Pancreas (tissue), 10 donors: ENCODE measurements around the gene LRMDA. TPM values are rescaled to one million over a fixed set of nuclear protein-coding genes. Genes with fewer than 3 reads are reported as not detected.
A peak's percentile ranks its signal among the peaks of the same experiment; 100 is the strongest.

Experiments
- ATAC-seq, 4 donors: fragments of 200-7000 bp; cut with Tn5 transposase; one replicate each; pipeline versions ENCODE4 v1.8.0 to v1.9.1; 2020; ENCODE audit warnings: mild to moderate bottlenecking in 4 of 4, moderate library complexity in 4 of 4
- DNase-seq, 6 donors: peaks; one replicate each; pipeline ENCODE4 v3.0.0-alpha.2; 2020
- FAIRE-seq: peaks from 2 replicates; lab custom pipeline; 2012; peaks lifted over from hg19 to GRCh38; lab: Jason Lieb, UNC
- H3K27ac ChIP-seq, 4 donors: fragments of 200-600 bp; sonication (generic); 1 replicate in 3 of 4; 2 replicates in 1 of 4; pipeline versions ENCODE4 v1.5.0 to v1.8.0; 2020
- H3K27me3 ChIP-seq, 4 donors: fragments of 200-600 bp; one replicate each; pipeline ENCODE4 v1.8.0; 2021
- H3K36me3 ChIP-seq, 3 donors: fragments of 200-600 bp; sonication (generic) in 1 of 3; one replicate each; pipeline versions ENCODE4 v1.5.0 to v1.8.0; 2020 to 2021
- H3K4me1 ChIP-seq, 3 donors: fragments of 200-600 bp; one replicate each; pipeline ENCODE4 v1.8.0; 2021
- H3K4me3 ChIP-seq, 4 donors: fragments of 200-600 bp; sonication (generic) in 2 of 4; one replicate each; pipeline versions ENCODE4 v1.5.0 to v1.8.0; 2020 to 2021
- H3K9me3 ChIP-seq, 4 donors: fragments of 200-600 bp; one replicate each; pipeline ENCODE4 v1.8.0; 2021
- CTCF ChIP-seq, 4 donors: fragments of 200-600 bp; sonication (generic) in 3 of 4; IDR thresholded peaks; one replicate each; pipeline versions ENCODE4 v1.5.0 to v1.8.0; 2021; ENCODE audit warnings: antibody characterized with exemption in 4 of 4
- WGBS, 2 donors: extraction: QIAGEN DNeasy Blood & Tissue Kit; methylation state at CpG; one replicate each; pipeline ENCODE4 v1.1.7; 2013; 5-methylcytosine and 5-hydroxymethylcytosine counted together
- intact Hi-C, 3 donors: fragments of 100-400 bp; cut with DNase I; formaldehyde crosslinking; loops; one replicate each; pipeline versions ENCODE4 v1.11.1 to v1.14.2; 2022
- polyA plus RNA-seq, 2 donors: library from polyadenylated mRNA; stranded (reverse); fragments of 200-250 nt; gene quantifications; one replicate each; pipeline ENCODE4 v1.2.3, GENCODE V29; 2013
- total RNA-seq, 6 donors: library from RNA; stranded (reverse); fragmentation: NEBNext Ultra II Directional in 4 of 6; extraction: Animal tissue kit (Norgen Biotek cat#: 25700) in 4 of 6; gene quantifications; one replicate each; pipeline versions ENCODE4 v1.2.1 to v1.2.4, GENCODE V29; 2021 to 2023
- donor health status: healthy with polysubstance abuse.
- donor health status: DM: no; HTN: no; CAD: no; lungs with moderate emphysema.
- donor health status: DM: no; HTN: no; CAD: no.
- donor health status: control.
- donor health status: control.
- donor health status: Bipolar disorder and iron deficiency.
- donor health status: DM: yes; HTN: yes; CAD: no.
- donor health status: DM: no; HTN: no; CAD: no.
- donor health status: DM: no; HTN: no; CAD: no.
- donor health status: DM: yes; HTN: yes; CAD: no.

The LRMDA gene
- total and polyA plus RNA-seq, 8 donors = 4.6 to 21.2 (median 13.4) TPM

DNA sequence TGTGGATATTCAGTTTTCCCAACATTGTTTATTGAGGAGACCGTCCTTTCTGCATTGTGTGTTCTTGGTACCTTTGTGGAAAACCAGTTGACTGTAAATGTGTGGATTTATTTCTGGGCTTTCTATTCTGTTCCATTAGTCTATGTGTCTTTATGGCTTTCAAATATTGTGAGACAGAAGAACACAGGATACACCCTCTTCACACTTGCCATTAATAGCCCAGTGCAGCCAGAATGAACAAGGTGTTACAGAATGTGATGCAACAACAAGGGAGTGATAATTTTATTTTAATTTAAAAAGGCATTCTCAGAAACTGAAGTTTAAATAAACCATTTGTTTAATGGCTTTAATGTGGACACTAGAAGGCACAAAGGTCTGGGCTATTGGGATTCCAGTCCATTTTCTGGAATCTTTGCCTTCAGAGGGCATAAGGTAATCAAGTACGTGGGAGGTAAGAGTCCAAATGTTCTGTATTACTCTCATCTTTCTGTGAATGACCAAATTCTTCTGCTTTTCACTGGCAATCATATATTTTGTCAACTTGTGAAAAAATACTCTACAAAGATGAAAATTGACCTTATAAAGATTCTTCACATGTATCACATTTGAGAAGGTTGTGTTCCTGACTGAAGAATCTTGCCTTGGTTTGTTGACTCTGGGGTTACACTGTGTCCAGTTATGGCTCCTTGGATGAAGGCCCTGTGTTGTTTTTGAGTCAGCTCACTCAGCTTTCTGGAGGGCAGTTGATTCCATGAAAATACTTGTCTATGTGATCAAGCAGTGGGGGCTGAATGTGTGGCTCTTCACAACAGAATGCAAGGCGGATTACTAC is 962.7 kb downstream of the LRMDA start:
- ATAC-seq (peak in 1 of 4 donors; percentile 46), FAIRE-seq (no peak), DNase-seq (no peak)
- H3K27ac ChIP-seq = no peak overlapping the region
- WGBS, 2 donors = 96 to 97% methylated on average over 3 of the region's 3 CpGs
- no peaks in the 10 kb centered on the region for H3K36me3 ChIP-seq
- intact Hi-C loops = no loop called here
- TF ChIP-seq CTCF (IDR thresholded peaks at IDR 0.05) = no peak
- H3K4me1 ChIP-seq = peaks cover 5 to 10% (median 6%) of the 10 kb centered on the region in 3 donors
- H3K4me3 ChIP-seq = no peak overlapping the region
- no peaks in the 10 kb centered on the region for H3K27me3 ChIP-seq
- H3K9me3 ChIP-seq = no peaks in the 10 kb centered on the region

DNA sequence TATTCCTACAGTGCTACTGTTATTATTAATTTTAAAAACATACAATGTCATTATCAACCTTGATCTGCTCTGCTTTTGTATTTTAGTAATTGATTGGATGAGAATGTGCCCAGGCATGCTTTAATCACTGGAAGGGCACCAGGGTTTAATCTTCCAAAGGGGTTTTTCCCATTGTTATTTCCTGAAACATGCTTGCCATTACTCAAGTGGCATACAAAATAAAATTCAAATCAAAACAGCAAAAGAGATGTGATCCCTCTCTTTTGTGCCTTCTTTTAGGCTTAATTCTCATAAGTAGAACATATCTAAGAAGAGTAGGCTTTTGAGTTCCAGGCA is 963.3 kb downstream of the LRMDA start:
- Histone ChIP-seq H3K9me3 (no peaks in the 10 kb centered on the region), H3K4me1 (peaks cover 5 to 10% (median 6%) of the 10 kb centered on the region in 3 donors), H3K27me3 (no peaks in the 10 kb centered on the region), H3K36me3 (no peaks in the 10 kb centered on the region), H3K4me3 (no peak overlapping the region), H3K27ac (no peak overlapping the region)
- intact Hi-C loops = no loop called here
- DNase-seq (no peak), ATAC-seq (peak in 2 of 4 donors; percentile 43 to 73), FAIRE-seq (no peak)
- TF ChIP-seq CTCF (IDR thresholded peaks at IDR 0.05) = no peak

GRCh38 chr10:76395251-76395650 is 963.8 kb downstream of the LRMDA start:
- no peak for ATAC-seq
- FAIRE-seq = no peak
- 97 to 100% methylated on average over 1 of the region's 1 CpG for WGBS, 2 donors
- Histone ChIP-seq H3K27me3 (no peaks in the 10 kb centered on the region), H3K36me3 (no peaks in the 10 kb centered on the region), H3K9me3 (no peaks in the 10 kb centered on the region), H3K4me1 (peaks cover 5 to 10% (median 6%) of the 10 kb centered on the region in 3 donors), H3K4me3 (no peak overlapping the region), H3K27ac (no peak overlapping the region)
- intact Hi-C loops = no loop called here
- DNase-seq = no peak
- no peak for TF ChIP-seq CTCF (IDR thresholded peaks at IDR 0.05)

DNA sequence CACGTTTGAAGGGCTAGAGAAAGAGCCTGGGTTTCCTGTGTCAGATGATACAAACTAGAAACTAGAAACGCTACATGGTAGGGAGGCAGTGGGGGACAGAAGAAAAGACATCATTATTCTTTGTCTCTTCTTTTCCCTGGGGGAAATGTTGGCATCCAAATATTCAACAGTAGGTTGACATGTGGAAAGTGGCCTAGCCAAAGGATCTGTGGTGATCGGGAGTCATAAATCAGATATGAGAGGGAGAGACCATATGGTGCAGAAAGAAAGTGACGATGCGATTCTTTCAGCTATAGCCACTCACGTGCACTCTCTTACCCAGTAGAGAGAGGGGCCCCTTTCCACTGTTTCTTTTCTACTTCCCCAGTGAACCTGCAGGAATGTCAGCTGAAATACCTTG is 964.7 kb downstream of the LRMDA start:
- ATAC-seq = no peak
- no peak for DNase-seq
- intact Hi-C loops = no loop called here
- Histone ChIP-seq H3K27me3 (no peaks in the 10 kb centered on the region), H3K4me3 (no peak overlapping the region), H3K36me3 (no peaks in the 10 kb centered on the region), H3K27ac (no peak overlapping the region), H3K4me1 (peaks cover 5 to 10% (median 6%) of the 10 kb centered on the region in 3 donors), H3K9me3 (no peaks in the 10 kb centered on the region)
- WGBS, 2 donors = 94 to 96% methylated on average over 6 of the region's 6 CpGs
- TF ChIP-seq CTCF (IDR thresholded peaks at IDR 0.05) = no peak
- FAIRE-seq = no peak
